AG20443 (cell line): Measurements from ENCODE around the gene ERVV-1.
"Not testable (repeated sequence)": the region's sequence is repeated elsewhere in the genome, so short reads cannot be mapped to it uniquely, and the experiment has no call there.

Experiments used
- DNase-seq: peaks from one replicate; pipeline ENCODE4 v3.0.0; 2012; ENCODE audit warnings: low spot score, mixed read lengths

Gene ERVV-1

GRCh38 chr19:53019684-53020083, 6.0 kb downstream of the ERVV-1 start:
- no peak for DNase-seq

- DNase-seq = not testable (repeated sequence)
Observed at GRCh38 chr19:53028306-53028705, 14.6 kb downstream of the ERVV-1 start.

- no peak for DNase-seq
Observed at GRCh38 chr19:53034054-53034453, 20.3 kb downstream of the ERVV-1 start.

- no peak for DNase-seq
Observed at GRCh38 chr19:53034948-53035675, 21.4 kb downstream of the ERVV-1 start.

- DNase-seq = peak; percentile 91
Observed at GRCh38 chr19:53037101-53038097, 23.7 kb downstream of the ERVV-1 start.

GRCh38 chr19:53041366-53041765, 27.6 kb downstream of the ERVV-1 start:
- no peak for DNase-seq

- no peak for DNase-seq
Observed at GRCh38 chr19:53045536-53045935, 31.8 kb downstream of the ERVV-1 start.

GRCh38 chr19:53047379-53047778, 33.7 kb downstream of the ERVV-1 start:
- no peak for DNase-seq

GRCh38 chr19:53055117-53055516, 41.4 kb downstream of the ERVV-1 start:
- no peak for DNase-seq

- DNase-seq = peak; percentile 30
Observed at GRCh38 chr19:53057904-53058580, 44.3 kb downstream of the ERVV-1 start.
